ENCODE results near the gene COBLL1.

GRCh38 chr2:164877169-164877568, 35.5 kb upstream of the COBLL1 start:
- no peak for TF ChIP-seq CTCF (optimal IDR thresholded peaks at IDR 0.05 in 1 of 3, IDR thresholded peaks at IDR 0.05 in 1 of 3, conservative IDR thresholded peaks at IDR 0.05 in 1 of 3; ENCODE audit: extremely low read depth in 1 of 3, insufficient read depth in 2 of 3, low read length in 3 of 3)
- TF ChIP-seq EZH2 (IDR thresholded peaks at IDR 0.05; ENCODE audit: low read length) = no peak
